HepG2 (cell line): ENCODE measurements around the gene CDY2B. TPM values are rescaled to one million over a fixed set of nuclear protein-coding genes. Genes with fewer than 3 reads are reported as not detected.
"Not testable (repeated sequence)": the region's sequence is repeated elsewhere in the genome, so short reads cannot be mapped to it uniquely, and the experiment has no call there.

Experiments
- ATAC-seq: fragments of 200-7000 bp; cut with Tn5 transposase; 3 replicates; pipeline ENCODE4 v1.9.1; 2020; ENCODE audit warnings: mild to moderate bottlenecking, moderate library complexity
- BruUV-seq: library from RNA; stranded (reverse); fragments of 400-500 nt; replicated peaks from 2 replicates; lab custom pipeline; 2021; lab: Mats Ljungman, UMichigan
- CTCF ChIA-PET: fragments of 300-600 bp; formaldehyde crosslinking; extraction: SDS; loops from one replicate; lab custom pipeline; 2021; ENCODE audit warnings: low total read pairs, inconsistent platforms, low intra/inter-chr PET ratio; lab: Yijun Ruan, JAX
- POLR2A ChIA-PET: fragments of 350-600 bp; sonication (Branson Sonifier 250); formaldehyde crosslinking; loops from one replicate; lab custom pipeline; 2020; ENCODE audit warnings: antibody characterized with exemption, inconsistent platforms; lab: Yijun Ruan, JAX
- DNase-seq: peaks from one replicate; pipeline ENCODE4 v3.0.0-alpha.2; 2015; ENCODE audit warnings: low spot score
- FAIRE-seq: peaks from 3 replicates; lab custom pipeline; 2011; peaks lifted over from hg19 to GRCh38; lab: Jason Lieb, UNC
- H2AFZ ChIP-seq: one replicate; pipeline ENCODE4 v1.6.1; 2011; ENCODE audit warnings: low read length, inconsistent platforms
- H3K27ac ChIP-seq: fragments of 300-600 bp; 3 replicates; pipeline ENCODE4 v1.8.0; 2011; ENCODE audit warnings: mixed run types, mild to moderate bottlenecking, mixed read lengths, low read length, inconsistent platforms; ENCODE audit not compliant: insufficient read depth; ENCODE audit errors: extremely low read length
- H3K27me3 ChIP-seq, 2 experiments: fragments of 200-600 bp in 1 of 2; 2 replicates in 1 of 2; 3 replicates in 1 of 2; pipeline versions ENCODE4 v1.6.0 to v1.8.0; 2011; ENCODE audit warnings: low read length in 2 of 2, mild to moderate bottlenecking in 2 of 2, moderate library complexity in 2 of 2, inconsistent platforms in 1 of 2; ENCODE audit not compliant: insufficient read depth in 2 of 2, control insufficient read depth in 1 of 2
- H3K36me3 ChIP-seq, 2 experiments: fragments of 200-600 bp in 1 of 2; replicated peaks in 1 of 2; 2 replicates in 1 of 2; 3 replicates in 1 of 2; pipeline versions ENCODE4 v1.5.1 to v1.8.0; 2011; ENCODE audit warnings: low read length in 2 of 2, inconsistent platforms in 1 of 2; ENCODE audit not compliant: insufficient read depth in 2 of 2, control insufficient read depth in 1 of 2
- H3K4me1 ChIP-seq: 2 replicates; pipeline ENCODE4 v1.5.1; 2012; ENCODE audit warnings: low read length, inconsistent platforms; ENCODE audit not compliant: insufficient read depth
- H3K4me2 ChIP-seq: 2 replicates; pipeline ENCODE4 v1.6.0; 2011; ENCODE audit warnings: low read depth, low read length, inconsistent platforms
- H3K4me3 ChIP-seq, 3 experiments: fragments of 200-600 bp in 1 of 3; sonication (generic), shearing (Covaris generic) in 1 of 3; replicated peaks in 1 of 3; 2 replicates each; pipeline ENCODE4 v1.5.1; 2011 to 2016; ENCODE audit warnings: low read length in 3 of 3, inconsistent platforms in 2 of 3, low read depth in 2 of 3, mild to moderate bottlenecking in 2 of 3, control low read depth in 1 of 3, mixed read lengths in 1 of 3; ENCODE audit not compliant: insufficient read depth in 1 of 3
- H3K79me2 ChIP-seq: one replicate; pipeline ENCODE4 v1.6.1; 2011; ENCODE audit warnings: low read length, inconsistent platforms; ENCODE audit not compliant: insufficient read depth
- H3K9ac ChIP-seq: 2 replicates; pipeline ENCODE4 v1.6.0; 2011; ENCODE audit warnings: mild to moderate bottlenecking, low read depth, low read length, inconsistent platforms; ENCODE audit not compliant: insufficient read depth
- H3K9me3 ChIP-seq: 2 replicates; pipeline ENCODE4 v1.5.1; 2012; ENCODE audit warnings: mild to moderate bottlenecking, low read length
- H4K20me1 ChIP-seq: 2 replicates; pipeline ENCODE4 v1.6.0; 2011; ENCODE audit warnings: inconsistent platforms, mild to moderate bottlenecking, low read length, moderate library complexity; ENCODE audit not compliant: insufficient read depth
- WGBS: methylation state at CpG from one replicate; pipeline ENCODE4 v1.1.6; 2017; ENCODE audit warnings: low lambda C conversion rate; 5-methylcytosine and 5-hydroxymethylcytosine counted together
- in situ Hi-C: cut with HindIII; loops from 2 replicates; pipeline ENCODE4 v1.10.0; 2017; ENCODE audit warnings: low pct_unique_long_range_greater_than_20kb; ENCODE audit not compliant: extremely low pct_ligation_motif_present
- intact Hi-C: fragments of 100-400 bp; cut with micrococcal nuclease; formaldehyde crosslinking; loops from one replicate; pipeline ENCODE4 v1.10.0; 2022; ENCODE audit not compliant: unreplicated experiment
- polyA plus RNA-seq, 8 experiments: library from polyadenylated mRNA; depleted of rRNA in 3 of 8; stranded (reverse) in 7 of 8; unstranded in 1 of 8; fragments of >200 nt; fragmentation: Illumina TruSeq in 4 of 8; extraction: Trizol in 4 of 8; gene quantifications; 2 replicates each; pipeline versions ENCODE4 v1.2.1 to v1.2.3, GENCODE V29; 2011 to 2016; ENCODE audit warnings: low read depth in 4 of 8, missing spikeins in 1 of 8, mixed read lengths in 1 of 8; ENCODE audit not compliant: insufficient read depth in 1 of 8
- total RNA-seq, 5 experiments: library from RNA; depleted of rRNA; stranded (reverse); fragments of >200 nt; fragmentation: Illumina TruSeq; extraction: Trizol; gene quantifications; 2 replicates each; pipeline ENCODE4 v1.2.3, GENCODE V29; 2016; ENCODE audit warnings: low read depth in 1 of 5

The CDY2B gene
- total and polyA plus RNA-seq, 2 of the 13 experiments (the other 11 are each of a cell fraction or from before 2014, with no cell fraction given) = not detected

- H3K4me3 ChIP-seq, H4K20me1 ChIP-seq, H3K79me2 ChIP-seq, CTCF ChIA-PET, H3K9ac ChIP-seq, intact Hi-C loops, H3K36me3 ChIP-seq, FAIRE-seq, DNase-seq, in situ Hi-C loops, ATAC-seq, H3K4me2 ChIP-seq, H3K27ac ChIP-seq, POLR2A ChIA-PET, H3K4me1 ChIP-seq, H3K9me3 ChIP-seq, H2AFZ ChIP-seq, BruUV-seq, H3K27me3 ChIP-seq: not testable (repeated sequence)
- no CpG with 5 or more reads among the region's 4 CpGs for WGBS
Measured at GRCh38 chrY:17867850-17868249, 12.2 kb downstream of the CDY2B start.

DNA sequence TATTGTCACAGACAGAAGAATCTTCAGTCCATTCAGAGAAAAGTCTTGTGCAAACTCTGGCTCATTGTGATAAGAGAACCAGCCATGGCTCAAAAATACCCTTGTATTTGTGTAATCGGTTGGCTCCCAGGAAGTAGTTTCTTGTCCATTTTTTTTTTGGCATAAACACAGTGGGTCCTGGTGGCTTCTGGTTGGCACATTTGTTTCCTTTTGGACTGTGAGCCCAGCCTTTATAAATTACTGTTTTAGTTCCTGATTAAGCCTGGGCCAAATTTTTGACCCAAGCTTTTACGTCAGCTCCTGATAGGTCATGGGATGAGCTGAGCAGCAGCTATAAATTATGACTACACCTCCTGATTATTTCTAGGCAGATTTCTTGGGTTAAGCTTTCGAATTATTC lies 19.4 kb downstream of the CDY2B start:
- H3K27me3 ChIP-seq, H3K4me3 ChIP-seq, DNase-seq, FAIRE-seq, intact Hi-C loops, BruUV-seq, H3K9ac ChIP-seq, H3K27ac ChIP-seq, H3K79me2 ChIP-seq, H4K20me1 ChIP-seq, H3K4me1 ChIP-seq, in situ Hi-C loops, H3K9me3 ChIP-seq, H3K4me2 ChIP-seq, ATAC-seq, H3K36me3 ChIP-seq, POLR2A ChIA-PET, CTCF ChIA-PET, H2AFZ ChIP-seq: not testable (repeated sequence)
- no CpG with 5 or more reads among the region's 3 CpGs for WGBS

- FAIRE-seq = not testable (repeated sequence)
Measured at GRCh38 chrY:17856963-17857848, 22.8 kb downstream of the CDY2B start.

GRCh38 chrY:17856508-17856907 lies 23.5 kb downstream of the CDY2B start:
- CTCF ChIA-PET, H3K4me1 ChIP-seq, POLR2A ChIA-PET, BruUV-seq, DNase-seq, H2AFZ ChIP-seq, H3K4me3 ChIP-seq, intact Hi-C loops, H3K9ac ChIP-seq, H3K79me2 ChIP-seq, H3K4me2 ChIP-seq, H4K20me1 ChIP-seq, FAIRE-seq, in situ Hi-C loops, ATAC-seq, H3K27me3 ChIP-seq, H3K9me3 ChIP-seq, H3K36me3 ChIP-seq, H3K27ac ChIP-seq: not testable (repeated sequence)
- WGBS = no CpG with 5 or more reads among the region's 3 CpGs

More at GRCh38 chrY:17856963-17857848, 22.8 kb downstream of the CDY2B start:
- H3K4me1 ChIP-seq, H3K79me2 ChIP-seq, ATAC-seq, H2AFZ ChIP-seq, H3K9ac ChIP-seq, H3K36me3 ChIP-seq, CTCF ChIA-PET, H3K4me2 ChIP-seq, H4K20me1 ChIP-seq, H3K9me3 ChIP-seq, in situ Hi-C loops, H3K27ac ChIP-seq, POLR2A ChIA-PET, H3K4me3 ChIP-seq, H3K27me3 ChIP-seq, intact Hi-C loops, BruUV-seq, DNase-seq: not testable (repeated sequence)
- no CpG with 5 or more reads among the region's 10 CpGs for WGBS
